Right atrium auricular region (tissue), 2 donors: ENCODE results near the gene AZGP1. TPM values are rescaled to one million over a fixed set of nuclear protein-coding genes. Genes with fewer than 3 reads are reported as not detected.

Experiments used
- DNase-seq: peaks from one replicate; pipeline ENCODE4 v3.0.0-alpha.2; 2019; ENCODE audit warnings: low spot score
- H3K27ac ChIP-seq, 2 donors: fragments of 200-600 bp; sonication (generic); 1 replicate in 1 of 2; 2 replicates in 1 of 2; pipeline ENCODE4 v1.5.1; 2016 to 2019
- H3K27me3 ChIP-seq, 2 donors: fragments of 200-600 bp; sonication (generic); one replicate each; pipeline versions ENCODE4 v1.5.1 to v1.6.0; 2017 to 2019
- H3K36me3 ChIP-seq: fragments of 200-600 bp; sonication (generic); one replicate; pipeline ENCODE4 v1.5.1; 2016
- H3K4me1 ChIP-seq, 2 donors: fragments of 200-600 bp; sonication (generic); one replicate each; pipeline versions ENCODE4 v1.5.1 to v1.6.0; 2017 to 2019
- H3K4me3 ChIP-seq, 2 donors: fragments of 200-600 bp; sonication (generic); 1 replicate in 1 of 2; 2 replicates in 1 of 2; pipeline ENCODE4 v1.5.1; 2017 to 2019; ENCODE audit warnings: mild to moderate bottlenecking in 1 of 2, moderate library complexity in 1 of 2
- H3K9me3 ChIP-seq, 2 donors: fragments of 200-600 bp; sonication (generic); one replicate each; pipeline ENCODE4 v1.5.1; 2019
- CTCF ChIP-seq, 2 donors: fragments of 200-600 bp; sonication (generic); IDR thresholded peaks; one replicate each; pipeline ENCODE4 v1.5.1; 2019; ENCODE audit warnings: antibody characterized with exemption in 2 of 2
- total RNA-seq, 2 donors: library from RNA; depleted of rRNA; stranded (reverse); fragments of >200 nt; gene quantifications; one replicate each; pipeline ENCODE4 v1.1.0, GENCODE V29; 2016

Gene AZGP1
- total RNA-seq, result 10 to 100 TPM; 11.3 to 46.5 TPM

GRCh38 chr7:99975782-99976521 lies at the start of gene AZGP1:
Gene AZGP1, minus strand, starts transcription at chr7:99976031. Its CDS starts 11 bp downstream, at chr7:99976020.
- DNase-seq, result no peak
- no peaks in the 10 kb centered on the region for H3K36me3 ChIP-seq
- TF ChIP-seq CTCF (IDR thresholded peaks at IDR 0.05), result no peak
- no peaks in the 10 kb centered on the region for H3K27me3 ChIP-seq
- no peak within 1 kb of the TSS for H3K27ac ChIP-seq
- H3K4me3 ChIP-seq, result no peak within 1 kb of the TSS
- H3K9me3 ChIP-seq, result no peaks in the 10 kb centered on the region
- H3K4me1 ChIP-seq, result no peaks in the 10 kb centered on the region

GRCh38 chr7:100024020-100024619 lies 48.3 kb upstream of the AZGP1 start:
- no peak for DNase-seq
- Histone ChIP-seq H3K36me3 (peaks cover 46% of the 10 kb centered on the region), H3K4me1 (peaks cover 0 to 10% of the 10 kb centered on the region in 2 donors), H3K27me3 (no peaks in the 10 kb centered on the region), H3K9me3 (no peaks in the 10 kb centered on the region), H3K4me3 (no peak overlapping the region), H3K27ac (no peak overlapping the region)
- TF ChIP-seq CTCF (IDR thresholded peaks at IDR 0.05), result no peak

- Histone ChIP-seq H3K9me3 (no peaks in the 10 kb centered on the region), H3K4me1 (peaks cover 0 to 10% of the 10 kb centered on the region in 2 donors), H3K4me3 (no peak overlapping the region), H3K36me3 (peaks cover 46% of the 10 kb centered on the region), H3K27ac (no peak overlapping the region), H3K27me3 (no peaks in the 10 kb centered on the region)
- DNase-seq, result no peak
- no peak for TF ChIP-seq CTCF (IDR thresholded peaks at IDR 0.05)
Measured at GRCh38 chr7:100023526-100023925, 47.7 kb upstream of the AZGP1 start.

GRCh38 chr7:100022621-100023020 lies 46.8 kb upstream of the AZGP1 start:
- Histone ChIP-seq H3K4me3 (no peak overlapping the region), H3K36me3 (peaks cover 42% of the 10 kb centered on the region), H3K27me3 (no peaks in the 10 kb centered on the region), H3K27ac (no peak overlapping the region), H3K4me1 (peaks cover 0 to 14% of the 10 kb centered on the region in 2 donors), H3K9me3 (no peaks in the 10 kb centered on the region)
- no peak for TF ChIP-seq CTCF (IDR thresholded peaks at IDR 0.05)
- no peak for DNase-seq

GRCh38 chr7:100021297-100021696 lies 45.5 kb upstream of the AZGP1 start:
- TF ChIP-seq CTCF (IDR thresholded peaks at IDR 0.05), result no peak
- no peaks in the 10 kb centered on the region for H3K27me3 ChIP-seq
- peaks cover 0 to 28% of the 10 kb centered on the region in 2 donors for H3K4me1 ChIP-seq
- DNase-seq, result no peak
- no peak overlapping the region for H3K4me3 ChIP-seq
- peaks cover 33% of the 10 kb centered on the region for H3K36me3 ChIP-seq
- H3K9me3 ChIP-seq, result no peaks in the 10 kb centered on the region
- no peak overlapping the region for H3K27ac ChIP-seq
